ENCODE results near the gene FOXC1. TPM values are rescaled to one million over a fixed set of nuclear protein-coding genes. Genes with fewer than 3 reads are reported as not detected.
A peak's percentile ranks its signal among the peaks of the same experiment; 100 is the strongest.

FOXC1 gene
- total RNA-seq, 4 donors from 2014 or later: 8.7 to 19.7 (median 16.8) TPM

GRCh38 chr6:1612299-1612973 lies 2.7 kb downstream of the FOXC1 start:
- H3K4me3 ChIP-seq: peak overlapping the region; percentile 67 to 88 (median 76)
- intact Hi-C loops (cut with DNase I): no loop called here
- H3K36me3 ChIP-seq: no peaks in the 10 kb centered on the region
- no peak for DNase-seq (ENCODE audit: extremely low spot score)
- H3K27me3 ChIP-seq: peaks cover 0 to 64% (median 20%) of the 10 kb centered on the region in 4 donors
- H3K4me1 ChIP-seq: peaks cover 9 to 83% (median 64%) of the 10 kb centered on the region in 4 donors
- WGBS: 25% methylated on average over 10 of the region's 10 CpGs
- H3K9me3 ChIP-seq: no peaks in the 10 kb centered on the region
- TF ChIP-seq POLR2AphosphoS5 (IDR thresholded peaks at IDR 0.05): no peak
- no peak for TF ChIP-seq POLR2A (IDR thresholded peaks at IDR 0.05; ENCODE audit: low read depth)
- no peak for TF ChIP-seq EP300 (IDR thresholded peaks at IDR 0.05)
- TF ChIP-seq CTCF (IDR thresholded peaks at IDR 0.05): no peak
- peak overlapping the region; percentile 90 to 98 (median 96) for H3K27ac ChIP-seq (replicated peaks in 1 of 4)

- H3K9me3 ChIP-seq: no peaks in the 10 kb centered on the region
- H3K4me1 ChIP-seq: peaks cover 9 to 83% (median 64%) of the 10 kb centered on the region in 4 donors
- H3K4me3 ChIP-seq: peak overlapping the region; percentile 67 to 88 (median 76)
- no peaks in the 10 kb centered on the region for H3K36me3 ChIP-seq
- TF ChIP-seq CTCF (IDR thresholded peaks at IDR 0.05): no peak
- TF ChIP-seq EP300 (IDR thresholded peaks at IDR 0.05): no peak
- H3K27me3 ChIP-seq: peaks cover 0 to 59% (median 17%) of the 10 kb centered on the region in 4 donors
- DNase-seq (ENCODE audit: extremely low spot score): no peak
- intact Hi-C loops (cut with DNase I): no loop called here
- H3K27ac ChIP-seq (replicated peaks in 1 of 4): peak overlapping the region; percentile 77 to 98 (median 92)
- WGBS: 39% methylated on average over 7 of the region's 7 CpGs
These were observed 3.2 kb downstream of the FOXC1 start for GRCh38 chr6:1612974-1613306.

DNA sequence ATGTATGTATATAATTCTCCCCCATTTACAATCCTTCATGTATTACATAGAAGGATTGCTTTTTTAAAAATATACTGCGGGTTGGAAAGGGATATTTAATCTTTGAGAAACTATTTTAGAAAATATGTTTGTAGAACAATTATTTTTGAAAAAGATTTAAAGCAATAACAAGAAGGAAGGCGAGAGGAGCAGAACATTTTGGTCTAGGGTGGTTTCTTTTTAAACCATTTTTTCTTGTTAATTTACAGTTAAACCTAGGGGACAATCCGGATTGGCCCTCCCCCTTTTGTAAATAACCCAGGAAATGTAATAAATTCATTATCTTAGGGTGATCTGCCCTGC lies 3.6 kb downstream of the FOXC1 start:
- WGBS: 38% methylated on average over 3 of the region's 3 CpGs
- Histone ChIP-seq H3K4me3 (peak overlapping the region; percentile 67 to 88 (median 76)), H3K36me3 (no peaks in the 10 kb centered on the region), H3K9me3 (no peaks in the 10 kb centered on the region), H3K27ac (replicated peaks in 1 of 4) (peak overlapping the region; percentile 77 to 98 (median 85)), H3K27me3 (peaks cover 0 to 57% (median 15%) of the 10 kb centered on the region in 4 donors), H3K4me1 (peaks cover 8 to 80% (median 63%) of the 10 kb centered on the region in 4 donors)
- DNase-seq (ENCODE audit: extremely low spot score): no peak
- intact Hi-C loops (cut with DNase I): no loop called here
- TF ChIP-seq CTCF (IDR thresholded peaks at IDR 0.05) (no peak), POLR2A (IDR thresholded peaks at IDR 0.05; ENCODE audit: low read depth) (no peak), EP300 (IDR thresholded peaks at IDR 0.05) (no peak), POLR2AphosphoS5 (IDR thresholded peaks at IDR 0.05) (no peak)

GRCh38 chr6:1613688-1614447 lies 4.2 kb downstream of the FOXC1 start:
- intact Hi-C loops (cut with DNase I): no loop called here
- no peaks in the 10 kb centered on the region for H3K9me3 ChIP-seq
- H3K36me3 ChIP-seq: no peaks in the 10 kb centered on the region
- 16% methylated on average over 9 of the region's 60 CpGs for WGBS
- no peak for DNase-seq (ENCODE audit: extremely low spot score)
- H3K27me3 ChIP-seq: peaks cover 0 to 56% (median 11%) of the 10 kb centered on the region in 4 donors
- peak overlapping the region; percentile 77 to 98 (median 85) for H3K27ac ChIP-seq (replicated peaks in 1 of 4)
- TF ChIP-seq EP300 (IDR thresholded peaks at IDR 0.05): no peak
- TF ChIP-seq POLR2AphosphoS5 (IDR thresholded peaks at IDR 0.05): peak in 1 of 2 donors; percentile 24
- peak overlapping the region; percentile 67 to 88 (median 76) for H3K4me3 ChIP-seq
- H3K4me1 ChIP-seq: peaks cover 4 to 75% (median 58%) of the 10 kb centered on the region in 4 donors

DNA sequence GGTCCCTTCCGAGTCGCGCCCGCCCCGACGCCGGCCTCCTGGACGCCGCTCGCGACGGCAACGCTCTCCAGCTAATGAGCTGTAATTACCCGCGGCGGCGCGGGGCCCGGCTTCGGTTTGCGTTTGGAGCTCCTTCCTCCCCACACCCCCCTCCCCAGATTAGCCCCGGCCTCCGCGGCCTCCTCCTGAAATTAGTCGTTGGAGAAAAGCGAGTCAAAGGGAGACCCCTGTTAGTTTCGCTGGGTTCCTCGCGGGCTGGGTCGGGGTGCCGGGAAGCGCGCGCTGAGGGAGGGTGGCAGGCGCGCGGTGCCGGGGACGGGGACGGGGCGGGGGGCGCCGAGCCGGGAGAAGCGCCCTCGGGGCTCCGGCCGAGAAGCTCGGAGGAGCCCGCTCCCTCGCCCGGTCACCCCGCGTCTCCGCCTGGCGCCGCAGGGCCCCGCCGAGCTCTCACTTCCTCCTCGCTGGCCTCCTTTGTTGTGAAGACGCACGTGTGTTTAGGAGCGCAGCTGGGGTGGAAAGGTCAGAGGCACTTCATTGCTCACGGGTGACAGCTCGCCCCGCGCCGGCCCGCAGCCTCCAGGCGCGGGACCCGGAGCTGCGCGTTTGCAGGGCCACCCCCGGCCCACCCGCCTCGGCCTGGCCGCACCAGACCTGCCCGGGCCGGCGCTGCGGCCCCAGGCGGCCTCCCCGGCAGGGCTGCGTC lies 4.9 kb downstream of the FOXC1 start:
- no peaks in the 10 kb centered on the region for H3K9me3 ChIP-seq

More for the DNA sequence above, 4.9 kb downstream of the FOXC1 start:
- TF ChIP-seq POLR2AphosphoS5 (IDR thresholded peaks at IDR 0.05) (no peak), CTCF (IDR thresholded peaks at IDR 0.05) (no peak), POLR2A (IDR thresholded peaks at IDR 0.05; ENCODE audit: low read depth) (no peak), EP300 (IDR thresholded peaks at IDR 0.05) (no peak)
- H3K27ac ChIP-seq (replicated peaks in 1 of 4): peak overlapping the region; percentile 77 to 98 (median 85)
- H3K36me3 ChIP-seq: no peaks in the 10 kb centered on the region
- intact Hi-C loops (cut with DNase I): no loop called here
- peaks cover 4 to 72% (median 56%) of the 10 kb centered on the region in 4 donors for H3K4me1 ChIP-seq
- WGBS: 15% methylated on average over 33 of the region's 85 CpGs
- H3K4me3 ChIP-seq: peak overlapping the region; percentile 67 to 88 (median 76)
- peaks cover 0 to 58% (median 15%) of the 10 kb centered on the region in 4 donors for H3K27me3 ChIP-seq
- DNase-seq (ENCODE audit: extremely low spot score): no peak
